HFF-Myc (cell line): ENCODE measurements around the gene PTPRN2.

ENCODE experiments used
- DNase-seq: peaks from one replicate; pipeline ENCODE4 v3.0.0-alpha.2; 2011; ENCODE audit warnings: low read depth; ENCODE audit errors: extremely low read depth
- H3K4me3 ChIP-seq: replicated peaks from 2 replicates; pipeline ENCODE4 v1.5.1; 2011; ENCODE audit warnings: low read depth, mild to moderate bottlenecking, control low read depth, low read length
- TF ChIP-seq, protein P1 (sequence below): IDR thresholded peaks from 2 replicates; pipeline ENCODE4 v1.5.1; 2012; ENCODE audit warnings: mild to moderate bottlenecking, low read depth, low read length, control low read depth; ENCODE audit errors: missing control alignments

PTPRN2 gene

DNA sequence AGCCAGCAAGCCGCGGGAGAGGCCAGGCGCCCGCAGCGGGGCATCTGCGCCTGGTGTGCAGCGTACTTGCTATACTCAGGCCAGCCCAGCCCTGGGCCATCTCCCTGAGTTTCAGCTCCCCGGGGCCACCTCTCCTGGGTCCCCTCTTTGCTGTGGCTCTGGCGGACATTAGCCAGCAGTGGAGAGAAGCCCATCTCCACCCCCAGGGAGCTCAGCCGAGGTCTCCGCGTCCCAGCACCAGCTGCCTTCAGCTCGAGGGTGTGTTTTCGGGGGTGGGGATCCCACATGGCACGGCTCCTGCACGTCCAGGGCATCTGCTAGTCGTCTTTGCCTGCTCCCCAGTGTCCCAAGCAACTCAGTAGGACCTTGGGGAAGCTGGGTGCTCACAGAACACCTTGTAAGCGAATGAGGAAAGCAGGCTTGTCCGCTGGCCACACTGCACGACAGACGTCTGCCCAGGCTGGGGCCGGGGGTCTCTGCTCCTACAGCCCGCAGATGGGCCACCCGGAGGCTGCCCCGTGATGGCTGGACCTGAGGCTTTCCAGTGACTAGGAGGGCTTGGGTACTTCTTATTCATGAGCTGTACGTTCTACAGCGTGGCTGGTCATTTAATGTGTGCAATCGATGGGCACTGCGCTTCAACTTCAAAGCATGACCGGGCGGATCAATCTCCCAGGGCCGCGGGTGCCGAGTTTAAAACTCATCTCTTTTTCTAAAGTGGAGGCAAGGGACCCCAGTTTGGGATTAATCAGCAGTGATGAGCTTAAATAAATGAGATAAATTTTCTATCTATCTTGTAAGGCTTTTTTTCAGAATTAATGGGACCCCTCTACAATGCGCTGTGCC is 795.2 kb downstream of the PTPRN2 start:
- H3K4me3 ChIP-seq = no peak overlapping the region
- DNase-seq = no peak
- TF ChIP-seq, protein P1, sequence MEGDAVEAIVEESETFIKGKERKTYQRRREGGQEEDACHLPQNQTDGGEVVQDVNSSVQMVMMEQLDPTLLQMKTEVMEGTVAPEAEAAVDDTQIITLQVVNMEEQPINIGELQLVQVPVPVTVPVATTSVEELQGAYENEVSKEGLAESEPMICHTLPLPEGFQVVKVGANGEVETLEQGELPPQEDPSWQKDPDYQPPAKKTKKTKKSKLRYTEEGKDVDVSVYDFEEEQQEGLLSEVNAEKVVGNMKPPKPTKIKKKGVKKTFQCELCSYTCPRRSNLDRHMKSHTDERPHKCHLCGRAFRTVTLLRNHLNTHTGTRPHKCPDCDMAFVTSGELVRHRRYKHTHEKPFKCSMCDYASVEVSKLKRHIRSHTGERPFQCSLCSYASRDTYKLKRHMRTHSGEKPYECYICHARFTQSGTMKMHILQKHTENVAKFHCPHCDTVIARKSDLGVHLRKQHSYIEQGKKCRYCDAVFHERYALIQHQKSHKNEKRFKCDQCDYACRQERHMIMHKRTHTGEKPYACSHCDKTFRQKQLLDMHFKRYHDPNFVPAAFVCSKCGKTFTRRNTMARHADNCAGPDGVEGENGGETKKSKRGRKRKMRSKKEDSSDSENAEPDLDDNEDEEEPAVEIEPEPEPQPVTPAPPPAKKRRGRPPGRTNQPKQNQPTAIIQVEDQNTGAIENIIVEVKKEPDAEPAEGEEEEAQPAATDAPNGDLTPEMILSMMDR = no peak

DNA sequence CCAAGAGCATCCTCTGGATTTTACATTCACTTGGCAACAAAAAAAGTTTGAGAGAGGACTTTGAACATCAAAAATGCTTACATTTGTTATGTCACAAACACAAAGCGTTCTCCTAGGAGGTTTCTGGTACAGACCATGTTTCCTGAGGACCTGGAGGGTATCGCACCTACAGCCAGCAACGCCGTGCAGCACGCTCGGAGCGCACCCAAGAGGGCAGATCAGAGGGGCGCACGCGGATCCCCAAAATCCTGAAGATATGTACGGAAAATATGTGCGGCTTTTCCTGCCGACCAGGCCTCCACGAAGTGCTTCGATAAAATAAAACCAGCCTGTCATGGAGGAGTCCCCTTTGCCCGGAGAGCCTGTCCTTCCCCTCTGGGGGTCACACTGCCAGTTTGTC is 796.0 kb downstream of the PTPRN2 start:
- no peak overlapping the region for H3K4me3 ChIP-seq
- TF ChIP-seq, protein P1 = no peak

DNA sequence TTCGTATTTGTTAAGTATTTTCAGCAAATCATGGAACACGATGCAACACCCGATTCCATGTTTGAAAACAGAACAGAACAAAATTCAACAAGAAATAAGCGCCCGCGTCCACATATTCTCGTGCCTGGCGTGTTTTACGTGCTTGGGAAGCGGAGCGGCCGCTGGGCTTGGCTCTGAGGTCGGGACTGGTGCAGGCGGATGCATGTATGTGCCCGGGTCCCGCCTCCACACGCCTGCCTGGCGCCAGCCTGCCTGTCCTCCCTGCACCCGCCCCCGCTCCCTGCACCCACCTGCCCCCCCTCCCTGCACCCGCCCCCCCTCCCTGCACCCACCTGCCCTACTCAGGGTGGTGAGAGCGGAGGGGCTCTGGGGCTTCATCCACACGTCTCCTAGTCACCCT is 796.4 kb downstream of the PTPRN2 start:
- no peak overlapping the region for H3K4me3 ChIP-seq
- TF ChIP-seq, protein P1 = no peak
- no peak for DNase-seq

More for the DNA sequence above, 796.0 kb downstream of the PTPRN2 start:
- DNase-seq = no peak

DNA sequence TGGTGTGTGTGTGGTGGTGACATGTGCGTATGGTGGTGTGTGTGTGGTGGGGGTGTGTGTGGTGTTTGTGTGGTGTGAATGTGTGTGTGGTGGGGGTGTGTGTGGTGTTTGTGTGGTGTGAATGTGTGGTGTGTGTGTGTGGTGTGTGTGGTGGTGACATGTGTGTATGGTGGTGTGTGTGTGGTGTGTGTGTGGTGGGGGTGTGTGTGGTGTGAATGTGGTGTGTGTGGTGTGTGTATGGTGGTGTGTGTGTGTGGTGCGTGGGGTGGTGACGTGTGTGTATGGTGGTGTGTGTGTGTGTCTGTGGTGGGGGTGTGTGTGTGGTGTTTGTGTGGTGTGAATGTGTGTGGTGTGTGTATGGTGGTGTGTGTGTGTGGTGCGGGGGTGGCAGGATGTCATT is 797.7 kb downstream of the PTPRN2 start:
- TF ChIP-seq, protein P1 = no peak
- no peak overlapping the region for H3K4me3 ChIP-seq
- no peak for DNase-seq

DNA sequence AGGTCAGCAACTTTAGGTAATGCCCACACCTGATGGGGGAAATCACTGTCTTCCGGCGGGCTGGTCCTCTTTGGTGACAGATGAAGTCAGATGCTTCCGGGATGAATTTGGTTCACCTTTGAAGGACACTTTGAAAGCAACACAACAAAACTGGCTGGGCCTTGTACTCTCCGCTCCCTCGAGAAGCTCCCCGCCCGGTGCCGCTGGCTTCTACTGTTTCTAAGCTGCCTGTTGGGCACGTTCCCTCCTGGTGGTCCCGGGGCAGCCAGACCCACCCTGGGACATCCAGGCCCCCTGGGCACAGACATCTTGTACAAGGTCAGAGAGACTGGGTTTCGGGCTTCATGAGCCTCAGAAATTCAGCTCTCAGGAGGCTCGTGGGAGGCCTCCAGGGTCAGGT is 798.5 kb downstream of the PTPRN2 start:
- DNase-seq = no peak

DNA sequence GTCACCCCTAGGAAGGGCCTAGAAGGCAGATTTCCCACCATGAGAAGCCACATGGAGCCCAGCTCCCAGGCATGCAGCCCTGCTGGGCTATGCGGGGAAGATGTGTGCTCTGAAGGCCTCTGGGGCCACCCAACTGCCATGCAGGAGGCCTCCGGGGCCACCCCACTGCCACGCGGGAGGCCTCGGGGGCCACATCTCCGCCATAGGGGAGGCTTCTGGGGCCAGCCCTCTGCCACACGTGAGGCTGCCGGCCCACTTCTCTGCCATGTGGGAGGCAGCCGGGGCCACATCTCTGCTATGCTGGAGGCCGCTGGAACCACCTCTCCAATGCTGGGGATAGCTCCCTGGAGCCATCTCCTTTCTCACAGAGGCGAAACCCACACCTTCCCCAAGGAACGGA is 799.0 kb downstream of the PTPRN2 start:
- TF ChIP-seq, protein P1 = no peak
- DNase-seq = no peak

More for the DNA sequence above, 798.5 kb downstream of the PTPRN2 start:
- no peak overlapping the region for H3K4me3 ChIP-seq
- TF ChIP-seq, protein P1 = no peak

DNA sequence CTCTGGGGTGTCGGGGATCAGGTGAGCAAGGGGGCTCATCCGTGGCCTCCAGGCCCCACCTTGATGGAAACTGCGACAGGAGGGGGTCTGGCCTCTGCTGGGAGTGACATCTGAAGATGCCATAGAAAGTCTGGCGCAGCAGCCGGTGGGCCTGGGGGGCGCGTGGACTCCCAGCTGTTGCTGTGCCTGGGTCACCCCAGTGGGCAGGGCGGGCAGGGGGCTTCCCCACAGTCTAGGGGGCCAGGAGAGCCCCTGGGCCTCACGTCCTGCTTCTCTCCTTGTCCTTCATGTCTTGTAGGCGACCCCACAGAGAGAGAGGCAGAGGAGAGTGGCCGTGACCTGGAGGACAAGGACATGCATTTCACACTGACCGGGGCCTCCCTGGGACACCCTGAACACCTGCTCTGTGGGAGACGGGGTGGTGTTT is 800.3 kb downstream of the PTPRN2 start:
- TF ChIP-seq, protein P1 = no peak
- no peak overlapping the region for H3K4me3 ChIP-seq

More for the DNA sequence above, 799.0 kb downstream of the PTPRN2 start:
- no peak overlapping the region for H3K4me3 ChIP-seq

More for the DNA sequence above, 800.3 kb downstream of the PTPRN2 start:
- no peak for DNase-seq
